Measurements from ENCODE around the gene CIITA.

The CIITA gene

GRCh38 chr16:10871157-10871991 lies 5.6 kb upstream of the CIITA start:
- DNase-seq (ENCODE audit: low read depth): peak; percentile 85
- no peak for TF ChIP-seq CTCF (IDR thresholded peaks at IDR 0.05; ENCODE audit: insufficient read depth, low read depth, low read length, missing control alignments)
- no peak overlapping the region for H3K4me3 ChIP-seq (ENCODE audit: low read length)

DNA sequence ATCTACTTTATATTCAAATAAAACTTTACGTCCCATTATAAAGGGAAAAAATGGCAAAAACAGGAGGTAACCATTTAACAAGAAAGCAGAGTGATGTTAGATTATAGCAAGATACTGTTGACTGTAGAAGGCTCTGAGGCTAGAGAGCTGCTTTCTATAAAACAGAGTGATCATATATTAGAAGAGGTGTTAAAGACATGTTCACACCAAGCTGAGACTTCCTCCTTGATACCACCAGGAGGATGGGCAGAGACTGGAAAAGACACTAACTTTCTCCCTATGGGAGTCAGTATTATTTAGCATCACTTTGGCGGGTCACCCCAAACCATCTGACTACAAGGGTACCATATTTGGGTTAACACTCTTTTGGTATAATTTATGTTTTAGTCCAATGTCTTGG lies 687 bp upstream of the CIITA start:
- DNase-seq (ENCODE audit: low read depth): no peak
- no peak overlapping the region for H3K4me3 ChIP-seq (ENCODE audit: low read length)

GRCh38 chr16:10877472-10877946 lies 507 bp downstream of the CIITA start:
- DNase-seq (ENCODE audit: low read depth): no peak
- peak; percentile 6 for TF ChIP-seq CTCF (IDR thresholded peaks at IDR 0.05; ENCODE audit: insufficient read depth, low read depth, low read length, missing control alignments)
- H3K4me3 ChIP-seq (ENCODE audit: low read length): no peak overlapping the region

More for the DNA sequence above, 687 bp upstream of the CIITA start:
- TF ChIP-seq CTCF (IDR thresholded peaks at IDR 0.05; ENCODE audit: insufficient read depth, low read depth, low read length, missing control alignments): no peak

- peak overlapping the region; percentile 37 for H3K4me3 ChIP-seq (ENCODE audit: low read length)
- TF ChIP-seq CTCF (IDR thresholded peaks at IDR 0.05; ENCODE audit: insufficient read depth, low read depth, low read length, missing control alignments): no peak
- DNase-seq (ENCODE audit: low read depth): peak; percentile 50
Observed at GRCh38 chr16:10878328-10878643, 1.3 kb downstream of the CIITA start.

DNA sequence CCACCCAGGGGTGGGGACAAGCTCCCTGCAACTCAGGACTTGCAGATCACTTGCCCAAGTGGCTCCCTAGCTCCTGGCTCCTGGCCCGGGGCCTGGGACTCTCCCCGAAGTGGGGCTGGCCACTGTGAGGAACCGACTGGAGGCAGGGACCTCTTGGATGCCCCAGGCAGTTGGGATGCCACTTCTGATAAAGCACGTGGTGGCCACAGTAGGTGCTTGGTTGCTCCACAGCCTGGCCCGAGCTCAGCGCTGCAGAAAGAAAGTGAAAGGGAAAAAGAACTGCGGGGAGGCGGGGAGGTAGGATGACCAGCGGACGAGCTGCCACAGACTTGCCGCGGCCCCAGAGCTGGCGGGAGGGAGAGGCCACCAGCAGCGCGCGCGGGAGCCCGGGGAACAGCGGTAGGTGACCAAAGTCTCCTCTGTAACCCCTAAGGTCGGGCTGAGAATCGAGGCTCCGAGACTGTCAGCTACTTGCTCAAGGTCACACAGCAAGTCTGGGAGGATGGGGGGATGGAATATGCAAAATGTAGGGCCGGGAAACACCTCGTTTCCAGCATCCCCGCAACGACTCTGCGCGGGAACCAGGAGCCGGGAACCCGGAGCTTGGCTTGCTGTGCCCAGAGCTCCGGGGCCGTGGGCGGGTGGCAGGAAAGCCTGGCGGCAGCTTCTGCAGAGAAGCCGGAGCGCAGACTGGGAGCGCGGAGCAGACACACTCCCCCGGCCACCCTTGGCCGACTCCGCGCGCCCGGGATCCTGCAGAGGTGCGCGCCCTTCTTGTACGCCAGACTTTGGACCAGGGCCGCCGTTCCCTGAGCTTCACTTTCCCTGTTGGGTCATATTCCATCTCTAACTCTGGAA lies 1.9 kb downstream of the CIITA start:
- no peak for DNase-seq (ENCODE audit: low read depth)
- no peak for TF ChIP-seq CTCF (IDR thresholded peaks at IDR 0.05; ENCODE audit: insufficient read depth, low read depth, low read length, missing control alignments)

GRCh38 chr16:10879681-10880589 lies 2.9 kb downstream of the CIITA start:
- H3K4me3 ChIP-seq (ENCODE audit: low read length): no peak overlapping the region
- TF ChIP-seq CTCF (IDR thresholded peaks at IDR 0.05; ENCODE audit: insufficient read depth, low read depth, low read length, missing control alignments): no peak
- no peak for DNase-seq (ENCODE audit: low read depth)

More for the DNA sequence above, 1.9 kb downstream of the CIITA start:
- peak overlapping the region; percentile 37 for H3K4me3 ChIP-seq (ENCODE audit: low read length)
